Inflammatory macrophage treated with lipopolysaccharide for 1 hour (primary cell): ENCODE results near the gene R3HDM2.

Experiments used
- DNase-seq, 2 donors: peaks; one replicate each; pipeline ENCODE4 v3.0.0-alpha.2; 2020 to 2022

The R3HDM2 gene

DNA sequence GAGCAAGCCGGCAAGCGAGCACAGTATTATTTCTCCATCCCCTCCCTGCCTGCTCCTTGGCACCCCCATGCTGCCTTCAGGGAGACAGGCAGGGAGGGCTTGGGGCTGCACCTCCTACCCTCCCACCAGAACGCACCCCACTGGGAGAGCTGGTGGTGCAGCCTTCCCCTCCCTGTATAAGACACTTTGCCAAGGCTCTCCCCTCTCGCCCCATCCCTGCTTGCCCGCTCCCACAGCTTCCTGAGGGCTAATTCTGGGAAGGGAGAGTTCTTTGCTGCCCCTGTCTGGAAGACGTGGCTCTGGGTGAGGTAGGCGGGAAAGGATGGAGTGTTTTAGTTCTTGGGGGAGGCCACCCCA, 218.2 kb downstream of the R3HDM2 start:
- no peak for DNase-seq

DNA sequence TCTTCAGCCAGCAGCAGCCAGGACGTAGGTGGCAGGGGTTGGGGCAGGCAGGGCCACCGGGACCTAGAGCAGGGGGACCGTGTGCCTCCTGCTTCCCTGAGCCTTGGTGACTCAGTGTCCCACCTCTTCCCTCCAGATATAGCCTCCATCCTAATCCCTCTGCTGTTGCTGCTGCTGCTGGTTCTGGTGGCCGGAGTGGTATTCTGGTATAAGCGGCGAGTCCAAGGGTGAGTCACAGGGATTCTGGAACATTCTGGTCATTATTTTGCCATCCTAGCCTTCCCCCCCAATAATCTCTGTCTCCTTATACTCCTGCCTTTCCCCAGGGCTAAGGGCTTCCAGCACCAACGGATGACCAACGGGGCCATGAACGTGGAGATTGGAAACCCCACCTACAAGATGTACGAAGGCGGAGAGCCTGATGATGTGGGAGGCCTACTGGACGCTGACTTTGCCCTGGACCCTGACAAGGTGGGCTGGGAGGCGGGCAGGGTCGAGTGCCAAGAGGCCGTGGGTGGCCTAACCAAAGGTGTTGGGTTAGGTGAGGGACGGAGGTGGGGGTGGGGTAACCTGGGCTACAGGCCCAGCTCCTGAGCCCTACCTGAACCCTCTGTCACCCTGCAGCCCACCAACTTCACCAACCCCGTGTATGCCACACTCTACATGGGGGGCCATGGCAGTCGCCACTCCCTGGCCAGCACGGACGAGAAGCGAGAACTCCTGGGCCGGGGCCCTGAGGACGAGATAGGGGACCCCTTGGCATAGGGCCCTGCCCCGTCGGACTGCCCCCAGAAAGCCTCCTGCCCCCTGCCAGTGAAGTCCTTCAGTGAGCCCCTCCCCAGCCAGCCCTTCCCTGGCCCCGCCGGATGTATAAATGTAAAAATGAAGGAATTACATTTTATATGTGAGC, 218.8 kb downstream of the R3HDM2 start:
- DNase-seq, result no peak

DNA sequence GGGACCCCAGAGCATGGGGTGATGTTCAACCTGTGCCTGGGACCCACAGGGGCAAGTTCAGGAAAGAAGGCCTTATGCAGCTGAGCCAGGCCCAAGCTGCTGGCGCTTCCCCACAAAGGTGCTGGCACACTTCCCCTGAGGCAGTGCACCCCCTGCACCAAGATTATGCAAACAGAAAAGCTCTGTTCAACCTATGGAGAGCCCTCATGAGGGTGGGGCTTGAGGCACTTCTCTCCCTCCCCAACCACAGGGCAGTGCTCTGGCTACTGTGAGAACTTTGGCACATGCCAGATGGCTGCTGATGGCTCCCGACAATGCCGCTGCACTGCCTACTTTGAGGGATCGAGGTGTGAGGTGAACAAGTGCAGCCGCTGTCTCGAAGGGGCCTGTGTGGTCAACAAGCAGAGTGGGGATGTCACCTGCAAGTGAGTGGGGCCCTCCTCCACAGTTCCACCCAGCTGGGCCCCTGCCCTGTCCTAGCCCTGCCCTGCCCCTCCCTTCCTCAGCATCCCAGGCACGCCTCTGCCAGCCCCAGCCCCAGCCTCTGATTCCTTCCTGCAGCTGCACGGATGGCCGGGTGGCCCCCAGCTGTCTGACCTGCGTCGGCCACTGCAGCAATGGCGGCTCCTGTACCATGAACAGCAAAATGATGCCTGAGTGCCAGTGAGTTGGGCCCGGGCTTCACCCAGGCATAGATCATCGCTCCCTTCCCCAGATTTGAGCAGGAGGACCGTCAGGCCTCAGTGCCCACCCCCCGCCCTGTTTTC, 219.7 kb downstream of the R3HDM2 start:
- DNase-seq, result no peak

DNA sequence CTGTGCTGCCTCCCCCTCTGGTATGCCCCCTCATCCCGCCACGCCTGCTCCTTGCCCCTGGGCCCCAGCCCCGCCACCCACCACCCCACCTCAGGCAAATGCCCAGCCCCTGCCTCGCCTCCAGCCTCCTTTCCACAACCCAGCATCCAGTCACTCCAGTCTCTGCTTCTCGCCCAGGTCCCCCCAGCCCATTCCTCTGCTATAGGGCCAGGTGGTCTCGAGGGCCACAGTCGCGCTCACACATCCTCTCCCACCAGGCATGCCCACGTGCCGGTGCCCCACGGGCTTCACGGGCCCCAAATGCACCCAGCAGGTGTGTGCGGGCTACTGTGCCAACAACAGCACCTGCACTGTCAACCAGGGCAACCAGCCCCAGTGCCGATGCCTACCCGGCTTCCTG, 220.4 kb downstream of the R3HDM2 start:
- no peak for DNase-seq

DNA sequence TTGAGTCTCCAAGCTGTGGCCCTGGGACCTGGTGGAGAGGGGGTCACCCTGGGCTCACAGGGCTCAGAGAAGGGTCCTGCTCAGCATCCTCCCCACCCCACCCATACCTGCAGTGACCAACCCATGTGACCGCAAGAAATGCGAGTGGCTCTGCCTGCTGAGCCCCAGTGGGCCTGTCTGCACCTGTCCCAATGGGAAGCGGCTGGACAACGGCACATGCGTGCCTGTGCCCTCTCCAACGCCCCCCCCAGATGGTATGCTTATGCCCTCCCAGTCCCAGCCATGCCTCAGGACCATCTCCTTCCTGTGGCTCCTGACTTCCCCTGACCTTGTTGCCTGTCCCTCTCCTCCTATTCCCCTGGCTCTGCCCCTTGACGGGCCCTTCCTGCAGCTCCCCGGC, 220.9 kb downstream of the R3HDM2 start:
- DNase-seq, result no peak

DNA sequence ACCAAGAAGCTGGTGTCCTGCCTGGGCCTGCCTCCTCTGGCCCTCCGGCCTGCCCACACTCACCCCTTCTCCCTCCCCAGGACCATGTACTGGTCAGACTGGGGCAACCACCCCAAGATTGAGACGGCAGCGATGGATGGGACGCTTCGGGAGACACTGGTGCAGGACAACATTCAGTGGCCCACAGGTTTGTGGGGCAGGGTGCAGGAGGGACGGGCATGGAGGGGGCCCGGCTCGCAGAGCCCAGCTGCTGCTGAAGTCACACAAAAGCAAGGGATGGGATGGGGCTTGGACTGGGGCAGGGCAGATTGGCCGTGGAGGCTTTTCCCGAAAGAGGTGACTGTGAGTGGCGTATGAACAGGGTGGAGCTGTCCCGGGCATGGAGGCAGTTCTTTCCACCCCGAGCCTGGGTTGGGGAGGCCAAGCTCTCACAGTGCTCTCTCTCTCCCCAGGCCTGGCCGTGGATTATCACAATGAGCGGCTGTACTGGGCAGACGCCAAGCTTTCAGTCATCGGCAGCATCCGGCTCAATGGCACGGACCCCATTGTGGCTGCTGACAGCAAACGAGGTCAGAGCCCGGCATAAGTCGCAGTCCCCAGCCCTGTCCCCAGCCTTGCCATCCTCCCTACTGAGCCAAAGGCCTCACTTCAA, 222.1 kb downstream of the R3HDM2 start:
- DNase-seq, result no peak

DNA sequence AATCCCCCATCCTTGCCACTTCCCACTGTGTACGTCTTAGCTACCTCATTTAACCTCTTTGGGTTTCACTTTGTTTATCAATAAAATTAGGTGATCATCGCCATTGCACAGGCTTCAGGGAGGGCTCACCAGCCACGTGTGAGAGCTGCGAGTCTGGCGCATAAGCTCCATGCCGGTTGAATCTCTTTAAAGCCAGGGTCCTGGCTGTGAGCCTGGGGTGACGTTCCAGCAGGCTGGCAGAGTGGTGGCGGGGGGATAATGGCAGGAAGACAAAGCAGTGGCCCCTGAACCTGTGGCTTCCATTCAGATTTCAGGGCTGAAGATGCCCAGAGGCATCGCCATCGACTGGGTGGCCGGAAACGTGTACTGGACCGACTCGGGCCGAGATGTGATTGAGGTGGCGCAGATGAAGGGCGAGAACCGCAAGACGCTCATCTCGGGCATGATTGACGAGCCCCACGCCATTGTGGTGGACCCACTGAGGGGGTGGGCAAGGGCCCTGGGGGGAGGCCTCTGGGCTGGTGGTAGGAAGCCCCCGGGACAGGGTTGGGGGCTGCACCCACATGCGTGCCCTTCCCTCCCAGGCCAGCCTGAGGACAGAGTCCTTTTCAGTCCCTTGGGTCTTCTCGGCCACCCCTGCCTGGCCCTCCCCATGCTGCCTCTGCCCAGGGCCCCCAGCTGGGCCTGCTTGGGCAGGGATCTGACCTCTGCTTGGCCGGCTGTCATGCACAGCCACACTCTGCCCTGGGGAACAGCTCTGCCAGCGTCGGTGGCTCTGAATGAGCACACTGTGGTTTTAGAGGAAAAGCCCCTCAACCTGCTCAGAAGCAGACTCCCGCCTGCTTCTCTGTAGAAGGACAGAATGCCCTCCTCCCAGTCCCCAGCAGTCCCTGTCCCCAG, 222.9 kb downstream of the R3HDM2 start:
- DNase-seq, result no peak

DNA sequence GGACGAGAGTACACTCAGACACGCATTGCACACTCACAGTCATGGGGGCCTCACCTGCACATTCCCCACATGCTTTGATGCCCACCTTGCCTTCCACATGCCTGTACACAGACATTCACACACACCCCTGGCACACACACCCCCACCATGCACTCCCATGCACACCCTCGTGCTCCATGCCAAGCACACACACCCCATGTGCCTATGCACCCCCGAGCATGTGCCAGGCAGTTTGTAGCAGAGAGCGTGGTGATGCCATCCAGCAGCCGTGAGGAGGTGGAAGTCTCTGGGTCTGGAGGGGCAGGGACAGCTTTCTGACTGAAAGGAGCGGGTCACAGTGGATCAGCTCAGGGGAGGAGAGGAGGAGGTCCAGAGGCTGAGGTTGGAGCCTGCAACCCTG, 224.9 kb downstream of the R3HDM2 start:
- DNase-seq, result no peak

DNA sequence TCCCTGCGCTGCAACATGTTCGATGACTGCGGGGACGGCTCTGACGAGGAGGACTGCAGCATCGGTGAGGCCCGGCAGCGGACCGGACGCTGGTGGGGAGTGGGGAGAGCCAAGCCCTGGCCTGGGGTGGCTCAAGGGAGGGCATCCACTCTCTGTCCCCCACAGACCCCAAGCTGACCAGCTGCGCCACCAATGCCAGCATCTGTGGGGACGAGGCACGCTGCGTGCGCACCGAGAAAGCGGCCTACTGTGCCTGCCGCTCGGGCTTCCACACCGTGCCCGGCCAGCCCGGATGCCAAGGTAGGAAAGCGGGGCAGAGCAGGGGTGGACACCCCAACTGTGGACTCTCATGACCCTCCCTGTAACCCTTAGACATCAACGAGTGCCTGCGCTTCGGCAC, 225.7 kb downstream of the R3HDM2 start:
- no peak for DNase-seq

DNA sequence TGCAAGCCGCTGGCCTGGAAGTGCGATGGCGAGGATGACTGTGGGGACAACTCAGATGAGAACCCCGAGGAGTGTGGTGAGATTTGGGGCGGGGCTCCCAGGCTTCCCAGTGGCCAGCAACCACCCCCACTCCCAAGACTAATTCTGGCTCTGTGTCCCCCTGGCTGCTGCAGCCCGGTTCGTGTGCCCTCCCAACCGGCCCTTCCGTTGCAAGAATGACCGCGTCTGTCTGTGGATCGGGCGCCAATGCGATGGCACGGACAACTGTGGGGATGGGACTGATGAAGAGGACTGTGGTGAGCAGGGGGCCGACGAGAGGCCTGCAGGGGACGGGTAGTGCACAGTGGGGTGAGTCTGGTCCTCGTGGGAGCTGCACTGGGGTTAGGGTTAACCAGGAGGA, 226.4 kb downstream of the R3HDM2 start:
- no peak for DNase-seq

DNA sequence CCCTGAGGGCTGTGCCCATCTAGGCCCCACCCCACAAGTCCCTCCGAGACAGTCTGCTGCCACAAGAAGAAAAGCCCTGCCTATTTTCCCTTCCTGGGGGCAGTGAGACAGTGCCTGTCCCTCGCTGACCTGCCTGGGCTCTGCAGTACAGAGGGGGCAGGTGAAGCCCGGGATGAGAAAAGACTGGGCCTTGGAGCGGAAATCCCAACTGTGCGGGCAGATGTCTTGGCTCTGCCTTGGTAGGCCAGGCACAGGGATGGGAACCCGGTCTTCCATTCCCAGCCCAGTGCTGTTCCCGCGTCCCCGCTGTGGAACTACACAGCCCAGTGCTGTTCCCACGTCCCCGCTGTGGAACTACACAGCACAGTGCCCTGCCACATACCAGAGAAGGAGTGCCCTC, 227.1 kb downstream of the R3HDM2 start:
- DNase-seq, result no peak
